Neural cell (in vitro differentiated cells): ENCODE measurements around the gene CXCL13. TPM values are rescaled to one million over a fixed set of nuclear protein-coding genes. Genes with fewer than 3 reads are reported as not detected.
"Not testable (repeated sequence)": the region's sequence is repeated elsewhere in the genome, so short reads cannot be mapped to it uniquely, and the experiment has no call there.

Source experiments
- H2AFZ ChIP-seq: fragments of 200-600, 300-800 bp; sonication (generic), shearing (Covaris generic); 2 replicates; pipeline ENCODE4 v1.6.0; 2014; ENCODE audit warnings: low read depth, mild to moderate bottlenecking, antibody characterized with exemption, low read length, moderate library complexity
- H3F3A ChIP-seq: fragments of 200-600 bp; shearing (Covaris generic); 2 replicates; pipeline ENCODE4 v1.6.1; 2016; ENCODE audit warnings: mild to moderate bottlenecking, moderate library complexity, mixed read lengths, antibody characterized with exemption, low read length; ENCODE audit not compliant: insufficient read depth, poor library complexity, severe bottlenecking
- H3K27ac ChIP-seq: fragments of 200-600, 300-800 bp; sonication (generic), shearing (Covaris generic); 2 replicates; pipeline ENCODE4 v1.5.1; 2014; ENCODE audit warnings: mild to moderate bottlenecking, low read length, moderate library complexity
- H3K27me3 ChIP-seq: fragments of 300-800, 200-600 bp; sonication (generic), shearing (Covaris generic); 2 replicates; pipeline ENCODE4 v1.6.0; 2014; ENCODE audit warnings: mild to moderate bottlenecking, low read depth, low read length, moderate library complexity; ENCODE audit not compliant: insufficient read depth
- H3K36me3 ChIP-seq: fragments of 300-800, 200-600 bp; sonication (generic), shearing (Covaris generic); 2 replicates; pipeline ENCODE4 v1.5.1; 2014; ENCODE audit warnings: mild to moderate bottlenecking, antibody characterized with exemption, low read length, moderate library complexity; ENCODE audit not compliant: insufficient read depth
- H3K4me2 ChIP-seq: fragments of 300-800, 200-600 bp; sonication (generic), shearing (Covaris generic); 2 replicates; pipeline ENCODE4 v1.6.0; 2014; ENCODE audit warnings: mild to moderate bottlenecking, low read length
- H3K4me3 ChIP-seq: fragments of 300-800, 200-600 bp; sonication (generic), shearing (Covaris generic); 2 replicates; pipeline ENCODE4 v1.5.1; 2014; ENCODE audit warnings: mild to moderate bottlenecking, low read length, moderate library complexity
- H3K79me2 ChIP-seq: fragments of 200-600 bp; shearing (Covaris generic); replicated peaks from 2 replicates; pipeline ENCODE4 v1.6.0; 2014; ENCODE audit warnings: mild to moderate bottlenecking, low read length, moderate library complexity; ENCODE audit not compliant: insufficient read depth
- H3K9ac ChIP-seq: fragments of 300-800, 200-600 bp; sonication (generic), shearing (Covaris generic); 2 replicates; pipeline ENCODE4 v1.6.1; 2016; ENCODE audit warnings: mild to moderate bottlenecking, low read length, mixed read lengths
- H3K9me2 ChIP-seq: fragments of 200-600 bp; shearing (Covaris generic); 2 replicates; pipeline ENCODE4 v1.6.1; 2016; ENCODE audit warnings: mild to moderate bottlenecking, low read length, mixed read lengths; ENCODE audit not compliant: insufficient read depth
- H3K9me3 ChIP-seq: fragments of 200-600, 300-800 bp; sonication (generic), shearing (Covaris generic); 2 replicates; pipeline ENCODE4 v1.6.1; 2016; ENCODE audit warnings: mild to moderate bottlenecking, mixed run types, low read length, moderate library complexity, mixed read lengths
- H4K20me1 ChIP-seq: fragments of 200-600 bp; shearing (Covaris generic); 2 replicates; pipeline ENCODE4 v1.6.1; 2016; ENCODE audit warnings: mild to moderate bottlenecking, mixed run types; ENCODE audit not compliant: insufficient read depth
- CTCF ChIP-seq: fragments of 450-650 bp; IDR thresholded peaks from 2 replicates; pipeline ENCODE4 v1.5.1; 2014; ENCODE audit warnings: antibody characterized with exemption, mild to moderate bottlenecking, moderate library complexity; ENCODE audit not compliant: poor library complexity, severe bottlenecking
- EP300 ChIP-seq: fragments of 450-650 bp; conservative IDR thresholded peaks from 2 replicates; pipeline ENCODE4 v1.6.1; 2014; ENCODE audit warnings: antibody characterized with exemption, mild to moderate bottlenecking, moderate library complexity; ENCODE audit not compliant: poor library complexity, severe bottlenecking
- EZH2 ChIP-seq: fragments of 200-600, 300-800 bp; shearing (Covaris generic), sonication (generic); IDR thresholded peaks from 2 replicates; pipeline ENCODE4 v1.6.1; 2014; ENCODE audit warnings: antibody characterized with exemption, low read length, borderline replicate concordance, mild to moderate bottlenecking; ENCODE audit not compliant: insufficient read depth, poor library complexity, severe bottlenecking
- MXI1 ChIP-seq: fragments of 450-650 bp; conservative IDR thresholded peaks from 2 replicates; pipeline ENCODE4 v1.6.1; 2014; ENCODE audit warnings: antibody characterized with exemption, mild to moderate bottlenecking; ENCODE audit not compliant: poor library complexity, severe bottlenecking
- POLR2AphosphoS5 ChIP-seq: IDR thresholded peaks from 2 replicates; pipeline ENCODE4 v1.6.1; 2012
- RAD21 ChIP-seq: fragments of 450-650 bp; conservative IDR thresholded peaks from 2 replicates; pipeline ENCODE4 v1.6.1; 2014; ENCODE audit warnings: antibody characterized with exemption, mild to moderate bottlenecking, moderate library complexity
- REST ChIP-seq: IDR thresholded peaks from 2 replicates; pipeline ENCODE4 v1.6.1; 2012; ENCODE audit warnings: borderline replicate concordance
- SMC3 ChIP-seq: fragments of 450-650 bp; conservative IDR thresholded peaks from 2 replicates; pipeline ENCODE4 v1.6.1; 2014; ENCODE audit warnings: antibody characterized with exemption, mild to moderate bottlenecking, moderate library complexity; ENCODE audit not compliant: poor library complexity
- TAF1 ChIP-seq: IDR thresholded peaks from 2 replicates; pipeline ENCODE4 v1.6.1; 2012; ENCODE audit warnings: low read depth
- polyA plus RNA-seq: library from polyadenylated mRNA; depleted of rRNA; stranded (reverse); fragments of >200 nt; gene quantifications from 2 replicates; pipeline ENCODE4 v1.2.3, GENCODE V29; 2014

CXCL13 gene
- polyA plus RNA-seq, 1 donor from 2014 or later, result not detected

- Histone ChIP-seq H3K4me2 (no peak overlapping the region), H3K9me3 (no peaks in the 10 kb centered on the region), H3K27ac (no peak overlapping the region), H3K27me3 (no peaks in the 10 kb centered on the region), H3K36me3 (no peaks in the 10 kb centered on the region), H2AFZ (no peak overlapping the region), H3K9me2 (no peaks in the 10 kb centered on the region), H3K9ac (no peak overlapping the region), H3K79me2 (no peaks in the 10 kb centered on the region), H3F3A (no peaks in the 10 kb centered on the region), H4K20me1 (no peaks in the 10 kb centered on the region), H3K4me3 (no peak overlapping the region)
- no peak for TF ChIP-seq CTCF
- no peak for TF ChIP-seq TAF1
- no peak for TF ChIP-seq POLR2AphosphoS5
- TF ChIP-seq SMC3, result no peak
- TF ChIP-seq REST, result no peak
- no peak for TF ChIP-seq EZH2
- no peak for TF ChIP-seq RAD21
- no peak for TF ChIP-seq MXI1
- no peak for TF ChIP-seq EP300
These were observed 47.6 kb downstream of the CXCL13 start for GRCh38 chr4:77653162-77653758.

- H3K9me3 ChIP-seq, H3K36me3 ChIP-seq, H2AFZ ChIP-seq, H3K4me3 ChIP-seq, H3K9me2 ChIP-seq, H3K27me3 ChIP-seq, H3K79me2 ChIP-seq, H3F3A ChIP-seq, H4K20me1 ChIP-seq, H3K4me2 ChIP-seq, H3K27ac ChIP-seq, H3K9ac ChIP-seq: not testable (repeated sequence)
These were observed 54.7 kb downstream of the CXCL13 start for GRCh38 chr4:77660318-77660717.

Other genes starting within 250 kb of the CXCL13 start
- gene CNOT6L, start 213.5 kb downstream of the CXCL13 start, polyA plus RNA-seq, result 14.4 and 15.5 TPM in 2 replicates